IPS DF 4.7 (cell line): ENCODE data around the gene OMA1.
"Not testable (repeated sequence)": the region's sequence is repeated elsewhere in the genome, so short reads cannot be mapped to it uniquely, and the experiment has no call there.

Experiments used
- DNase-seq: peaks from one replicate; pipeline ENCODE4 v3.0.0-alpha.2; 2013; ENCODE audit warnings: low spot score; ENCODE audit errors: extremely low read depth

OMA1 gene

GRCh38 chr1:58573705-58574591 is 27.4 kb upstream of the OMA1 start:
- no peak for DNase-seq

GRCh38 chr1:58573138-58573537 is 26.6 kb upstream of the OMA1 start:
- no peak for DNase-seq

GRCh38 chr1:58572690-58573089 is 26.2 kb upstream of the OMA1 start:
- no peak for DNase-seq

- DNase-seq, result no peak
Measured at GRCh38 chr1:58571616-58572015, 25.1 kb upstream of the OMA1 start.

GRCh38 chr1:58570817-58571216 is 24.3 kb upstream of the OMA1 start:
- no peak for DNase-seq

- no peak for DNase-seq
Measured at GRCh38 chr1:58570094-58570493, 23.6 kb upstream of the OMA1 start.

GRCh38 chr1:58568911-58569310 is 22.4 kb upstream of the OMA1 start:
- DNase-seq, result no peak

GRCh38 chr1:58568271-58568860 is 21.8 kb upstream of the OMA1 start:
- DNase-seq, result no peak

GRCh38 chr1:58566339-58566738 is 19.8 kb upstream of the OMA1 start:
- no peak for DNase-seq

GRCh38 chr1:58563715-58564114 is 17.2 kb upstream of the OMA1 start:
- DNase-seq, result not testable (repeated sequence)

GRCh38 chr1:58561633-58562032 is 15.1 kb upstream of the OMA1 start:
- DNase-seq, result no peak

GRCh38 chr1:58555393-58555792 is 8.9 kb upstream of the OMA1 start:
- no peak for DNase-seq

GRCh38 chr1:58551186-58552140 is 4.9 kb upstream of the OMA1 start:
- DNase-seq, result no peak

GRCh38 chr1:58549291-58549690 is 2.8 kb upstream of the OMA1 start:
- not testable (repeated sequence) for DNase-seq

GRCh38 chr1:58548371-58548770 is 1.8 kb upstream of the OMA1 start:
- no peak for DNase-seq

- DNase-seq, result no peak
Measured at GRCh38 chr1:58545591-58546519, 671 bp downstream of the OMA1 start.

- no peak for DNase-seq
Measured at GRCh38 chr1:58543260-58543659, 3.3 kb downstream of the OMA1 start.

- no peak for DNase-seq
Measured at GRCh38 chr1:58539553-58539952, 7.0 kb downstream of the OMA1 start.

GRCh38 chr1:58538821-58539220 is 7.7 kb downstream of the OMA1 start:
- no peak for DNase-seq

GRCh38 chr1:58531842-58532241 is 14.7 kb downstream of the OMA1 start:
- DNase-seq, result not testable (repeated sequence)

GRCh38 chr1:58529284-58529683 is 17.2 kb downstream of the OMA1 start:
- DNase-seq, result no peak
